ENCODE measurements around the gene ZNRF1. TPM values are rescaled to one million over a fixed set of nuclear protein-coding genes. Genes with fewer than 3 reads are reported as not detected.

Gene ZNRF1
- polyA plus RNA-seq, 1 experiment, result 24.1 TPM

- Histone ChIP-seq H3K4me3 (ENCODE audit: low read depth, low read length) (no peak overlapping the region), H3K27me3 (ENCODE audit: control insufficient read depth, insufficient read depth, low read length) (no peaks in the 10 kb centered on the region), H3K36me3 (ENCODE audit: control insufficient read depth, insufficient read depth, low read length) (no peaks in the 10 kb centered on the region)
- POLR2A ChIA-PET, result no interaction called here
- TF ChIP-seq CTCF (IDR thresholded peaks at IDR 0.05; ENCODE audit: insufficient read depth, low read depth, low read length), result no peak
- CTCF ChIA-PET, result interaction anchor here (0.8 to 1.6 kb wide), 3 partner anchors 11 to 182 kb away, joined by 3 read pairs; no protein-coding TSS in a partner anchor
- no peak for DNase-seq (ENCODE audit: low read depth)
Measured at GRCh38 chr16:75079346-75079926, 80.6 kb downstream of the ZNRF1 start.

- DNase-seq (ENCODE audit: low read depth), result no peak
- ChIA-PET CTCF (interaction anchor here (0.8 to 1.6 kb wide), 3 partner anchors 10 to 181 kb away, joined by 3 read pairs; no protein-coding TSS in a partner anchor), POLR2A (no interaction called here)
- no peaks in the 10 kb centered on the region for H3K27me3 ChIP-seq (ENCODE audit: control insufficient read depth, insufficient read depth, low read length)
- no peak for TF ChIP-seq CTCF (IDR thresholded peaks at IDR 0.05; ENCODE audit: insufficient read depth, low read depth, low read length)
- H3K36me3 ChIP-seq (ENCODE audit: control insufficient read depth, insufficient read depth, low read length), result no peaks in the 10 kb centered on the region
- no peak overlapping the region for H3K4me3 ChIP-seq (ENCODE audit: low read depth, low read length)
Measured at GRCh38 chr16:75080205-75081029, 81.6 kb downstream of the ZNRF1 start.

- ChIA-PET CTCF (interaction anchor here (1.1 to 1.6 kb wide), 3 partner anchors 9 to 30 kb away, joined by 3 read pairs; no protein-coding TSS in a partner anchor), POLR2A (no interaction called here)
- TF ChIP-seq CTCF (IDR thresholded peaks at IDR 0.05; ENCODE audit: insufficient read depth, low read depth, low read length), result no peak
Measured at GRCh38 chr16:75081179-75081859, 82.5 kb downstream of the ZNRF1 start.

GRCh38 chr16:75083813-75084212 is 85.0 kb downstream of the ZNRF1 start:
- CTCF ChIA-PET, result interaction anchor here (1.2 kb wide), 1 partner anchor 27 kb away, joined by 4 read pairs; no protein-coding TSS in a partner anchor
- POLR2A ChIA-PET, result no interaction called here
- DNase-seq (ENCODE audit: low read depth), result no peak

More at GRCh38 chr16:75081179-75081859, 82.5 kb downstream of the ZNRF1 start:
- H3K4me3 ChIP-seq (ENCODE audit: low read depth, low read length), result no peak overlapping the region
- H3K27me3 ChIP-seq (ENCODE audit: control insufficient read depth, insufficient read depth, low read length), result no peaks in the 10 kb centered on the region
- no peak for DNase-seq (ENCODE audit: low read depth)
- H3K36me3 ChIP-seq (ENCODE audit: control insufficient read depth, insufficient read depth, low read length), result no peaks in the 10 kb centered on the region

More at GRCh38 chr16:75083813-75084212, 85.0 kb downstream of the ZNRF1 start:
- no peak for TF ChIP-seq CTCF (IDR thresholded peaks at IDR 0.05; ENCODE audit: insufficient read depth, low read depth, low read length)
- no peaks in the 10 kb centered on the region for H3K36me3 ChIP-seq (ENCODE audit: control insufficient read depth, insufficient read depth, low read length)
- no peak overlapping the region for H3K4me3 ChIP-seq (ENCODE audit: low read depth, low read length)
- H3K27me3 ChIP-seq (ENCODE audit: control insufficient read depth, insufficient read depth, low read length), result no peaks in the 10 kb centered on the region
